Smooth muscle cell of bladder (primary cell): ENCODE data around the gene SPATA9. TPM values are rescaled to one million over a fixed set of nuclear protein-coding genes. Genes with fewer than 3 reads are reported as not detected.

Experiments used
- total RNA-seq: library from RNA; depleted of rRNA; stranded (reverse); fragments of >200 nt; gene quantifications from 2 replicates; pipeline ENCODE4 v1.2.3, GENCODE V29; 2014

The SPATA9 gene, protein sequence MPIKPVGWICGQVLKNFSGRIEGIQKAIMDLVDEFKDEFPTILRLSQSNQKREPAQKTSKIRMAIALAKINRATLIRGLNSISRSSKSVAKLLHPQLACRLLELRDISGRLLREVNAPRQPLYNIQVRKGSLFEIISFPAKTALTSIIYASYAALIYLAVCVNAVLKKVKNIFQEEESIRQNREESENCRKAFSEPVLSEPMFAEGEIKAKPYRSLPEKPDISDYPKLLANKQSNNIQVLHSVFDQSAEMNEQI
- 0.18 and 0.71 TPM in 2 replicates for total RNA-seq

DNA sequence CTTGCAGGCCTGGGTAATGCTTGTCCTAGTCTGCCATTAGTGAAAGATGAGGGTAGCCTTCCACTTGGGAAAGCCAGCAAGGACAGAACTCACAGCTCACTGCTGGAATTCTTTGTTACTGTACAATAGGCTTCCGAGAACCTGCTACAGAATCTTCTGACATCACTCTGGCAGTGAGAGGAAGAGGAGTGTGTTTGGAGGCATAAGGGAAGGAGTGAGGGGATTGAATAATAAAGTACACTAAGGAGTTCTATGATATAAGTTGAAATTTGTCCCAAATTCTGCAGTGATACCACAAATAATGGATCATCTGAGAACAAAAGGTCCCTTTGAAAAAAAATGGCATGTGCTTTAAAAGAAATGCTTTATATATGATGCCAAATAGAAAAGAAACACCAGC lies at the start of gene SPATA9:
SPATA9 (minus strand) TSS at position 101 of the 400 bp plus-strand sequence. CDS start 137 bp downstream, outside the sequence.

DNA sequence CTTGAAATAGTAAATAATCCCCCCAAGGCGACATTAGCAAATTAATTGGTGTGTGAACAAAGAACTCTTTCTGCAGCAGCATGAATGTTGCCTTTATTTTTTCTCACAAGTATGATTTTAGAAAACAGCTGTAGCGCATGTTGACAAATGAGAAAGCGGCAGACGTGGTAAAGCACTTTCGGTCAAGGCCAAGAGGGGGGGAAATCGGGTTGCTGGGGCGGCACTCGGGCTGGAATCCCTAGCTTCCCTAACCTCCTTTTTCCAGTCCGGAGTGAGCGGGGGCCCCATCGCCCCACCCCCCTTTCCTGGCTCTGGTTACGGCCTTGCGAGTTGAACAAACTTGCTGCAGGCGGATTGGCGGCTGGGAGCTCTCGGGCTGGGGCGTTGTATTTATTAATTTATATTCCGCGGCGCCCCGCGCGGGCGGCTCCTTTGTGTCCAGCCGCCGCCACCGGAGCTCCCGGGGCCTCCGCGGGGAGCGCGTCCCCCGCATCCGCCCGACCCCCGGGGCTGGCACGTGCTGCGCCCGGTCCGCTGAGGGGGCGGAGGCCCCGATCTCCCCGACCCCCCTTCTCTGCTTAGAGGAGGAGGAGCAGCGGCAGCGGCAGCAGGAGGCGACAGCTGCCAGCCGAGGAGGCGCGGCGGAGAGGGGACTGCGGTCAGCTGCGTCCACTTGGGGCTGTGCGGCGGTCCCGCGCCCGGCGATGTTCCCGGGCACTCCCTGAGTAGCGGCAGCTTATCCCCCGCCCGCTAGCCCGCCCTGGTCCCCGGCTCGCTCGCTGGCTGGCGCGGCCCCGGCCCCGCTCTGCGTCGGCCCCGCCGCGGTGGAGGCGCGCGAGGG lies 48.2 kb upstream of the SPATA9 start, which contains the start of gene RHOBTB3:
RHOBTB3 (plus strand) TSS at position 607 of the 841 bp plus-strand sequence. CDS start 347 bp downstream, outside the sequence.

DNA sequence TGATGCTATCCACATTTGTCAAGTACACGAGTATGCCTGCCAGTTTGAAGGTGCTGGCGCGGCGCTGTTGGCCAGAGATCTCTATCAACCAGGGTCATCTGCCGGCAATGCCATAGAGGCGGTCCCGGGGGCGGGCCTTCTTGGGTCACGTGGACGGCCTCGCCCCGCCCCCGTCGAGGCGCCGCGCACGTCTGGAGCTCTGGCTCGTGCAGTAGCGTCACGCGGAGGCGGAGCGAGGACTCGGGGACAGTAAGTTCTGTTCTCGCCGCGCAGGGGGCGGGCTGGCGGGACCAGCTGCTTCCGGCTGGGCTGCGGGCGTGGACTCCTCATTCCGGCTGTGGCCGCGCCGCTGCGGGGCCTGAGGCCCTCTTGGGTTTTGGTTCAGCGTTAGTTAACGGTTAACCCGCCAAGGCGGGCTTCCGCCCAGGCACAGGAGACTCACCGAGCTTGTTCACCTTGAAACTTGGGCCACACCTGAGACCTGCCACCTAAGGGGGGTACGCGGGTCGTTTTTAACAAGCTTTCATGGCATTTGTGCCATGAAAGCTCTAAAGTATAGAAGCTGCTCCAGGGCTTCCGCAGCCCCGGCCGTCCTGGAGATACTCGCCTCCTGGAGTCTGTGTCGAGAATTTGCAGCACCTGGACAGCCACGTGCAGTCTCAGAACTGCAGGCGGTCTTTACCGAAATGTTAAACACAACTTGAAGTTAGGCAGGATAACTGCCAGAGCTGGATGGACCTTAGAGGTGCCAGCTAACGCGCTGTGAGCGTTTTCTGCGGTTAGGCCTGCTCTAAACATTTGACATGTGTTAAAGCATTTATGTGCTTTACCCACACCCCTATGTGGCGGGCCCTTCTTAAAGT lies 36.0 kb downstream of the SPATA9 start, which contains the start of gene RFESD:
RFESD (plus strand) TSS at position 209 of the 863 bp plus-strand sequence. CDS start 5,495 bp downstream, outside the sequence.

DNA sequence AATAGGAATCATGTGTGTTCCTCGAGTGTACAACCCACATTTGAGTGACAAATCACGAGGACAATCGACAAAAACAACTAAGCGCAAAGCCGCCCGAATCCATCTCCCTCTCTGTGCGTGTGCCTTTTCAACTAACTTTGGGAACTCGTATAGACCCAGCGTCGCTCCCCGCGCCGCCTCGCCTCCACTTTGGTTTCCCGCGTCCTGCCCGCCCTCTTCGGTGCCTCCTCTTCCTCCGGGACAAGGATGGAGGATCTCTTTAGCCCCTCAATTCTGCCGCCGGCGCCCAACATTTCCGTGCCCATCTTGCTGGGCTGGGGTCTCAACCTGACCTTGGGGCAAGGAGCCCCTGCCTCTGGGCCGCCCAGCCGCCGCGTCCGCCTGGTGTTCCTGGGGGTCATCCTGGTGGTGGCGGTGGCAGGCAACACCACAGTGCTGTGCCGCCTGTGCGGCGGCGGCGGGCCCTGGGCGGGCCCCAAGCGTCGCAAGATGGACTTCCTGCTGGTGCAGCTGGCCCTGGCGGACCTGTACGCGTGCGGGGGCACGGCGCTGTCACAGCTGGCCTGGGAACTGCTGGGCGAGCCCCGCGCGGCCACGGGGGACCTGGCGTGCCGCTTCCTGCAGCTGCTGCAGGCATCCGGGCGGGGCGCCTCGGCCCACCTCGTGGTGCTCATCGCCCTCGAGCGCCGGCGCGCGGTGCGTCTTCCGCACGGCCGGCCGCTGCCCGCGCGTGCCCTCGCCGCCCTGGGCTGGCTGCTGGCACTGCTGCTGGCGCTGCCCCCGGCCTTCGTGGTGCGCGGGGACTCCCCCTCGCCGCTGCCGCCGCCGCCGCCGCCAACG lies 62.5 kb downstream of the SPATA9 start, which contains the start of gene GPR150:
GPR150 (plus strand) TSS at position 58 of the 840 bp plus-strand sequence; CDS start at position 247, 189 bp downstream.

Other genes starting within 250 kb of the SPATA9 start
- 131 and 145 TPM in 2 replicates for gene SKIC3, start 128.0 kb downstream of the SPATA9 start, total RNA-seq
- gene ARSK, start 127.9 kb downstream of the SPATA9 start, total RNA-seq = 8.4 and 13.0 TPM in 2 replicates
- gene GPR150, start 62.9 kb downstream of the SPATA9 start, total RNA-seq = 0.28 TPM in 2 replicates
- 1.7 and 3.2 TPM in 2 replicates for gene RFESD, start 36.2 kb downstream of the SPATA9 start, total RNA-seq
- 304 and 322 TPM in 2 replicates for gene RHOBTB3, start 48.3 kb upstream of the SPATA9 start, total RNA-seq
- 51.0 and 132 TPM in 2 replicates for gene GLRX, start 139.7 kb upstream of the SPATA9 start, total RNA-seq